Lower lobe of right lung (tissue), 2 donors: ENCODE measurements around the gene LLGL1. TPM values are rescaled to one million over a fixed set of nuclear protein-coding genes. Genes with fewer than 3 reads are reported as not detected.
A peak's percentile ranks its signal among the peaks of the same experiment; 100 is the strongest.

ENCODE experiments used
- ATAC-seq, 2 donors: fragments of 200-7000 bp; cut with Tn5 transposase; one replicate each; pipeline ENCODE4 v1.9.1; 2020 to 2022; ENCODE audit warnings: mild to moderate bottlenecking in 2 of 2, moderate library complexity in 2 of 2
- DNase-seq: peaks from one replicate; pipeline ENCODE4 v3.0.0-alpha.2; 2020
- H3K27ac ChIP-seq: fragments of 200-600 bp; one replicate; pipeline ENCODE4 v1.8.0; 2022
- H3K27me3 ChIP-seq: fragments of 200-600 bp; one replicate; pipeline ENCODE4 v1.8.0; 2022; ENCODE audit warnings: low read depth
- H3K36me3 ChIP-seq: fragments of 200-600 bp; one replicate; pipeline ENCODE4 v1.8.0; 2022; ENCODE audit warnings: mild to moderate bottlenecking
- H3K4me1 ChIP-seq: fragments of 200-600 bp; one replicate; pipeline ENCODE4 v1.8.0; 2022
- H3K4me3 ChIP-seq: fragments of 200-600 bp; one replicate; pipeline ENCODE4 v1.8.0; 2022; ENCODE audit warnings: mild to moderate bottlenecking
- H3K9me3 ChIP-seq: fragments of 200-600 bp; one replicate; pipeline ENCODE4 v1.8.0; 2022
- intact Hi-C: fragments of 100-400 bp; cut with DNase I; formaldehyde crosslinking; loops from one replicate; pipeline ENCODE4 v1.11.0; 2022
- total RNA-seq: library from RNA; stranded (reverse); fragmentation: NEBNext Ultra II Directional; extraction: Animal tissue kit (Norgen Biotek cat#: 25700); gene quantifications from one replicate; pipeline ENCODE4 v1.2.1, GENCODE V29; 2021
- TF ChIP-seq, protein P1 (sequence below): fragments of 200-600 bp; IDR thresholded peaks from one replicate; pipeline ENCODE4 v1.8.0; 2022; ENCODE audit warnings: antibody characterized with exemption, mild to moderate bottlenecking
- donor health status: DM: no; HTN: yes; CAD: no; lungs with severe emphysema.

LLGL1 gene
- total RNA-seq, 1 donor from 2014 or later = 12.0 TPM

DNA sequence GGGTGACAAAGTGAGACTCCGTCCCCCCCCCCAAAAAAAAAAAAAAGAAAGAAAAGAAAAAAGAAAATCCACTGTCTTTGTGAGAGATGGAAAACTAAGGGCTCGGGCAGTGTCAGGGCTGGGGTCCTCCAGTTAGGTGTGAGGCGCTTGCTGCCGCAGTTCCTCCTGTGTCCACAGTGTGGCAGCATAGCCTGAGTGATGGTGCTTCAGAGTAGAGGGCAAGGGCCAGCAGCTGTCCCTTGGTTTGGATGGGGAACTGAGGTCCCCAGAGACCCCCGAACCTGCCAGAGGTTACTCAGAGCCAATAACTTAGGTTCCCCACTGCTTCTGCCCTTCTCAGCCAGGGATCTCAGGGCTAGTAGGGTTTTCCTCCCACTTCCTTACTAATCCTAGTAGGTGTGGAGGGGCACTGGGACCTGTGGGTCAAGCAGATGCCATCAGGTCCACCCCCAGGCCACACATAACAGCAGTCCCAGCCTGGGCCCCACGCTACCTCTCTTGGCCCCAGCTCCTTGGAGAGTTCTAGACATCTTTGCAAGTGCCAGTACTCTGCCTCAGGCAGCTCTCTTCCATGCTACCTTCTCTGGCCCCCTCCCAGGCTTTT lies 7.9 kb upstream of the LLGL1 start:
- H3K4me3 ChIP-seq = no peak overlapping the region
- H3K27ac ChIP-seq = no peak overlapping the region
- DNase-seq = peak; percentile 82
- ATAC-seq = peak; percentile 91 to 93
- no peaks in the 10 kb centered on the region for H3K9me3 ChIP-seq
- TF ChIP-seq, protein P1, sequence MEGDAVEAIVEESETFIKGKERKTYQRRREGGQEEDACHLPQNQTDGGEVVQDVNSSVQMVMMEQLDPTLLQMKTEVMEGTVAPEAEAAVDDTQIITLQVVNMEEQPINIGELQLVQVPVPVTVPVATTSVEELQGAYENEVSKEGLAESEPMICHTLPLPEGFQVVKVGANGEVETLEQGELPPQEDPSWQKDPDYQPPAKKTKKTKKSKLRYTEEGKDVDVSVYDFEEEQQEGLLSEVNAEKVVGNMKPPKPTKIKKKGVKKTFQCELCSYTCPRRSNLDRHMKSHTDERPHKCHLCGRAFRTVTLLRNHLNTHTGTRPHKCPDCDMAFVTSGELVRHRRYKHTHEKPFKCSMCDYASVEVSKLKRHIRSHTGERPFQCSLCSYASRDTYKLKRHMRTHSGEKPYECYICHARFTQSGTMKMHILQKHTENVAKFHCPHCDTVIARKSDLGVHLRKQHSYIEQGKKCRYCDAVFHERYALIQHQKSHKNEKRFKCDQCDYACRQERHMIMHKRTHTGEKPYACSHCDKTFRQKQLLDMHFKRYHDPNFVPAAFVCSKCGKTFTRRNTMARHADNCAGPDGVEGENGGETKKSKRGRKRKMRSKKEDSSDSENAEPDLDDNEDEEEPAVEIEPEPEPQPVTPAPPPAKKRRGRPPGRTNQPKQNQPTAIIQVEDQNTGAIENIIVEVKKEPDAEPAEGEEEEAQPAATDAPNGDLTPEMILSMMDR = peak; percentile 94
- H3K36me3 ChIP-seq = no peaks in the 10 kb centered on the region
- intact Hi-C loops = no loop called here
- peaks cover 8% of the 10 kb centered on the region for H3K4me1 ChIP-seq
- no peaks in the 10 kb centered on the region for H3K27me3 ChIP-seq

DNA sequence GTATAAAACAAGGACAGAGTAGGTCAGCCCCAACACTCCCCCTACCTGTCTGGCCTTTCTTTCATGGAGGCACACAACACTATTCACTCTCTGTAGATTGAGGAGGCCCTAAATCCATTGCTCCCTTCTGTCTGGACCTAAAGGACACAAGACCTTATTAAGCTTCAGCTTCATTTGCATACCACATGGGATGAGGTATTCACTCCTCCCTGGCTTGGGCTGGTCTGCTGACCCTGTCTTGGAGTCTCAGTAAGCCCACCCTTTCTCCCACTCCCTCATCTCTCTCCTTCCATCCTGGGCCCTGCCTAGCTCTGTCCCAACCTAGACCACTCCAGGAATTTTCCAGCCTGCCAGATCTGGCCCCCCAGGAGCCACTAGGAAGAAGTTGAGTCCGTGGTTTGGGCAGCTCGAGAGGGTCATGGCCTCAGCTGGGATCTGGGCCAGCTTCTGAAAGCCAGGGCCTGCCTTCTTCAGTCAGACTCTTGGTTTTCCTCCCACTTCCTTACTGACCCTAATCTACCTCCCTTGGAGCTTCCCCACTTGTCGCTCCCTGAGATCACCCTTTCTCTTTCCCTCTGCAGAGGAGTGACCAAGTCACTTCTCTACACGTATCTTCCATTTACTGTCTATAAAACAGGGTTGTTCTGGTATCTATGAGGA lies 6.5 kb upstream of the LLGL1 start:
- Histone ChIP-seq H3K36me3 (no peaks in the 10 kb centered on the region), H3K27me3 (no peaks in the 10 kb centered on the region), H3K4me3 (no peak overlapping the region), H3K4me1 (peaks cover 8% of the 10 kb centered on the region), H3K9me3 (no peaks in the 10 kb centered on the region), H3K27ac (no peak overlapping the region)
- TF ChIP-seq, protein P1 = no peak
- no peak for DNase-seq
- peak in 1 of 2 donors; percentile 25 for ATAC-seq
- intact Hi-C loops = no loop called here

DNA sequence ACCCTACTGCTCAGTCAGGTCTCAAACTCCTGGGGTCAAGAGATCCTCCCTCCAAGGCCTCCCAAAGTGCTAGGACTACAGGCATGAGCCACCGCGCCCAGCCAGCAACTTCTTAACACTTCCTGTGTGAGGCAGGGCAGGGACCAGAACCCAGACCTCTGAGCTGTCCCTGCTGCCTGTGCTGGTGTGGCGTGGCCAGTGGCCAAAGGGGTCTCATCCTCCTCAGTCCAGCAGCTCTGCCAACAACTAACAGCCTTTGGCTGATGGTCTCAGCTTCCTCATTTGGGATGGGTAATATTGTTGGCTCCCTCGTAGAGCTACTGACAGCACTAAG lies 1.4 kb upstream of the LLGL1 start:
- intact Hi-C loops = no loop called here
- no peaks in the 10 kb centered on the region for H3K27me3 ChIP-seq
- no peak overlapping the region for H3K27ac ChIP-seq
- no peak for ATAC-seq
- H3K9me3 ChIP-seq = no peaks in the 10 kb centered on the region
- H3K36me3 ChIP-seq = no peaks in the 10 kb centered on the region
- TF ChIP-seq, protein P1 = no peak
- H3K4me1 ChIP-seq = peaks cover 16% of the 10 kb centered on the region
- no peak for DNase-seq
- no peak overlapping the region for H3K4me3 ChIP-seq

DNA sequence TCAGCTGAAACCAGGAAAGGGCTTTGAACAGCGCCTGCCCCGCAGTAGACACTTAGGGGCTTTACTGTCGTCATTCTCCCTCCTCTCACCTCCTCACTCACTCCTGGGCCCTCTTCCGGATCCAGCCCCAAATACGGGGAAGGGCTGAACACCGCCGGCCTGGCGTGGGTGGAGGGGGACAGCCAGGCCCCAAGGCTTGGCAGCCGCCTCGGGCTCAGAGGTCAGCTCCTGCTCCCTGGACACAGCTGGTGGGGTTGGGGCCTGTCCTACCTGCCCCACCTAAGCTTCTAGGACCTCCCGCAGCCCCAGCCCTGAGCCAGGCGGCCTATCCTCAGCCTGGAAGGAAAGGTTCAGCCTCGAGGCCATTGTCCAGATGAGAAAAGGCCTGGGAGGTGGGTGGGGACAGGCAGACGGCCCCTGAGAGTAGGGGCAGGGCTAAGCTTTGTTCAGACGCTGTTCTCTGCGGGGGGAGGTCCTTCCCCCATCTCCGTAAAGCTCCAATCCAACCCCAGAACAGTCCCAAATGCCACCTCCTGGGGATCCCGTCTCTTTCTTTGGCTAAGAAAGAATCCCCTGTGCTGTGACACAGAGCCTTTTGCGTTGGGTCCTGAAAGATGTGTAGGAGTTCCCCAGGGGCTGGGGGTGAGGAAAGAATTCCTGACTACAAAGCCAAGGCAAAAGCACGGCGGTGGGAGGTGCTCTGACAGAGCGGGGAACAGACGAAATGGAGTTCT lies 881 bp upstream of the LLGL1 start:
- H3K27ac ChIP-seq = peak overlapping the region; percentile 53
- TF ChIP-seq, protein P1 = no peak
- peak overlapping the region; percentile 46 for H3K4me3 ChIP-seq
- H3K4me1 ChIP-seq = peaks cover 12% of the 10 kb centered on the region
- no peak for ATAC-seq
- no peaks in the 10 kb centered on the region for H3K27me3 ChIP-seq
- H3K9me3 ChIP-seq = no peaks in the 10 kb centered on the region
- H3K36me3 ChIP-seq = no peaks in the 10 kb centered on the region
- DNase-seq = no peak
- intact Hi-C loops = no loop called here

DNA sequence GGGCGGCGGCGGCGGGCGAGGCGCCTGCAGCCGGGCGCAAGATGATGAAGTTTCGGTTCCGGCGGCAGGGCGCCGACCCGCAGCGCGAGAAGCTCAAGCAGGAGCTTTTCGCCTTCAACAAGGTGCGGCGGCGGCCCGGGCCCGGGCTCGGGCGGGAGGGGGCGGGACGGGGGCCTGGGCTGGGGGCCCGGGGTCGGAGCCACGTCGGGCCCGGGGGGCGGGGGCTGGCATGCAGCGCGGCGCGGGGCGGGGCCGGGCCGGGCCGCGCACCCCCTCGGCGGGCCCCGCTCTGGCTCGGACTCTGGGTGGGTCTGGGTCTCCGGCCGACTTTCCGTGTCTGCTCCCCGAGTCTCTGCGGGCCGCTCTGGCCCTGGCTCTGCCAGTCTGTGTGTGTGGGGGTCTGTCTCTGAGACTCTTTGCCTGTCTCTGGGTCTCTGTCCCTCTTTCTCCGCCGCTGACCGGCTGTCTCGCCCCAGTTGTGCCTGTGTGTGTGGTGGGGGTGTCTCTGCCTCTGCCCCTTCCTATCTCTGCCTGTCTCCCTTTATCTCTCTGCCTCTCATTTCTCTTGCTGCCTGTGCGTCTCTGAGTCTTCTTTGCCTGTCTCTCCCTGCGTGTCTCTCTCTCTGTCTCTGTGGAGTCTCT lies 328 bp downstream of the LLGL1 start:
- Histone ChIP-seq H3K27me3 (no peaks in the 10 kb centered on the region), H3K4me1 (peaks cover 12% of the 10 kb centered on the region), H3K9me3 (no peaks in the 10 kb centered on the region), H3K27ac (peak overlapping the region; percentile 56), H3K4me3 (peak overlapping the region; percentile 69), H3K36me3 (no peaks in the 10 kb centered on the region)
- intact Hi-C loops = no loop called here
- TF ChIP-seq, protein P1 = no peak
- DNase-seq (no peak), ATAC-seq (peak; percentile 0 to 28)
